Measurements from ENCODE around the gene POLR3B.
"Not testable (repeated sequence)": the region's sequence is repeated elsewhere in the genome, so short reads cannot be mapped to it uniquely, and the experiment has no call there.

Gene POLR3B

GRCh38 chr12:106436164-106436563 is 78.6 kb downstream of the POLR3B start:
- H3K27ac Mint-ChIP-seq = no peak overlapping the region
- H3K36me3 Mint-ChIP-seq (ENCODE audit: low read depth) = peaks cover 63% of the 10 kb centered on the region
- no peaks in the 10 kb centered on the region for H3K4me1 Mint-ChIP-seq (ENCODE audit: low read depth)
- no peaks in the 10 kb centered on the region for H3K27me3 Mint-ChIP-seq
- no peak overlapping the region for H3K4me3 Mint-ChIP-seq
- intact Hi-C loops (cut with micrococcal nuclease) = no loop called here
- no peaks in the 10 kb centered on the region for H3K9me3 Mint-ChIP-seq

GRCh38 chr12:106442575-106442974 is 85.0 kb downstream of the POLR3B start:
- Mint-ChIP-seq H3K27ac (no peak overlapping the region), H3K9me3 (no peaks in the 10 kb centered on the region), H3K36me3 (ENCODE audit: low read depth) (peaks cover 38% of the 10 kb centered on the region)

GRCh38 chr12:106445053-106445452 is 87.5 kb downstream of the POLR3B start:
- Mint-ChIP-seq H3K4me1 (ENCODE audit: low read depth) (no peaks in the 10 kb centered on the region), H3K27ac (no peak overlapping the region), H3K27me3 (no peaks in the 10 kb centered on the region), H3K36me3 (ENCODE audit: low read depth) (peaks cover 29% of the 10 kb centered on the region), H3K4me3 (no peak overlapping the region), H3K9me3 (no peaks in the 10 kb centered on the region)
- intact Hi-C loops (cut with micrococcal nuclease) = no loop called here

More at GRCh38 chr12:106442575-106442974, 85.0 kb downstream of the POLR3B start:
- H3K27me3 Mint-ChIP-seq = no peaks in the 10 kb centered on the region
- H3K4me3 Mint-ChIP-seq = no peak overlapping the region
- intact Hi-C loops (cut with micrococcal nuclease) = no loop called here
- H3K4me1 Mint-ChIP-seq (ENCODE audit: low read depth) = no peaks in the 10 kb centered on the region

GRCh38 chr12:106445959-106446358 is 88.4 kb downstream of the POLR3B start:
- no peaks in the 10 kb centered on the region for H3K27me3 Mint-ChIP-seq
- no peak overlapping the region for H3K27ac Mint-ChIP-seq
- no peaks in the 10 kb centered on the region for H3K4me1 Mint-ChIP-seq (ENCODE audit: low read depth)
- peaks cover 20% of the 10 kb centered on the region for H3K36me3 Mint-ChIP-seq (ENCODE audit: low read depth)
- no peaks in the 10 kb centered on the region for H3K9me3 Mint-ChIP-seq
- no peak overlapping the region for H3K4me3 Mint-ChIP-seq
- intact Hi-C loops (cut with micrococcal nuclease) = no loop called here

GRCh38 chr12:106446419-106447092 is 89.0 kb downstream of the POLR3B start:
- intact Hi-C loops (cut with micrococcal nuclease) = no loop called here
- Mint-ChIP-seq H3K36me3 (ENCODE audit: low read depth) (peaks cover 20% of the 10 kb centered on the region), H3K4me1 (ENCODE audit: low read depth) (no peaks in the 10 kb centered on the region), H3K27me3 (no peaks in the 10 kb centered on the region), H3K27ac (no peak overlapping the region), H3K9me3 (no peaks in the 10 kb centered on the region), H3K4me3 (no peak overlapping the region)

- Mint-ChIP-seq H3K9me3 (no peaks in the 10 kb centered on the region), H3K27ac (no peak overlapping the region), H3K4me3 (no peak overlapping the region), H3K27me3 (no peaks in the 10 kb centered on the region), H3K4me1 (ENCODE audit: low read depth) (peaks cover 6% of the 10 kb centered on the region), H3K36me3 (ENCODE audit: low read depth) (peaks cover 25% of the 10 kb centered on the region)
- intact Hi-C loops (cut with micrococcal nuclease) = no loop called here
Measured at GRCh38 chr12:106452309-106452708, 94.8 kb downstream of the POLR3B start.

GRCh38 chr12:106455111-106455510 is 97.6 kb downstream of the POLR3B start:
- Mint-ChIP-seq H3K36me3 (ENCODE audit: low read depth) (peaks cover 42% of the 10 kb centered on the region), H3K4me3 (no peak overlapping the region), H3K27me3 (no peaks in the 10 kb centered on the region), H3K9me3 (no peaks in the 10 kb centered on the region), H3K4me1 (ENCODE audit: low read depth) (peaks cover 6% of the 10 kb centered on the region), H3K27ac (no peak overlapping the region)
- intact Hi-C loops (cut with micrococcal nuclease) = no loop called here

GRCh38 chr12:106459124-106459523 is 101.6 kb downstream of the POLR3B start:
- Mint-ChIP-seq H3K4me3 (no peak overlapping the region), H3K27me3 (no peaks in the 10 kb centered on the region), H3K36me3 (ENCODE audit: low read depth) (peaks cover 64% of the 10 kb centered on the region), H3K9me3 (no peaks in the 10 kb centered on the region), H3K27ac (no peak overlapping the region), H3K4me1 (ENCODE audit: low read depth) (peaks cover 6% of the 10 kb centered on the region)
- intact Hi-C loops (cut with micrococcal nuclease) = no loop called here

GRCh38 chr12:106459534-106459933 is 102.0 kb downstream of the POLR3B start:
- Mint-ChIP-seq H3K9me3 (no peaks in the 10 kb centered on the region), H3K4me3 (no peak overlapping the region)

GRCh38 chr12:106461730-106462129 is 104.2 kb downstream of the POLR3B start:
- no peak overlapping the region for H3K27ac Mint-ChIP-seq

More at GRCh38 chr12:106459534-106459933, 102.0 kb downstream of the POLR3B start:
- H3K36me3 Mint-ChIP-seq (ENCODE audit: low read depth) = peaks cover 64% of the 10 kb centered on the region
- H3K4me1 Mint-ChIP-seq (ENCODE audit: low read depth) = peaks cover 6% of the 10 kb centered on the region
- intact Hi-C loops (cut with micrococcal nuclease) = no loop called here
- no peaks in the 10 kb centered on the region for H3K27me3 Mint-ChIP-seq
- H3K27ac Mint-ChIP-seq = no peak overlapping the region

GRCh38 chr12:106465605-106466004 is 108.1 kb downstream of the POLR3B start:
- H3K9me3 Mint-ChIP-seq; H3K4me1 Mint-ChIP-seq (ENCODE audit: low read depth): not testable (repeated sequence)

More at GRCh38 chr12:106461730-106462129, 104.2 kb downstream of the POLR3B start:
- H3K27me3 Mint-ChIP-seq = no peaks in the 10 kb centered on the region
- no peaks in the 10 kb centered on the region for H3K4me1 Mint-ChIP-seq (ENCODE audit: low read depth)
- H3K36me3 Mint-ChIP-seq (ENCODE audit: low read depth) = peaks cover 54% of the 10 kb centered on the region
- no peak overlapping the region for H3K4me3 Mint-ChIP-seq
- intact Hi-C loops (cut with micrococcal nuclease) = no loop called here
- H3K9me3 Mint-ChIP-seq = no peaks in the 10 kb centered on the region

GRCh38 chr12:106475662-106476061 is 118.1 kb downstream of the POLR3B start:
- H3K4me3 Mint-ChIP-seq; H3K4me1 Mint-ChIP-seq (ENCODE audit: low read depth); intact Hi-C loops (cut with micrococcal nuclease); H3K27me3 Mint-ChIP-seq; H3K27ac Mint-ChIP-seq; H3K9me3 Mint-ChIP-seq: not testable (repeated sequence)
- H3K36me3 Mint-ChIP-seq (ENCODE audit: low read depth) = peaks cover 28% of the 10 kb centered on the region

More at GRCh38 chr12:106465605-106466004, 108.1 kb downstream of the POLR3B start:
- H3K36me3 Mint-ChIP-seq (ENCODE audit: low read depth) = peaks cover 59% of the 10 kb centered on the region
- H3K27ac Mint-ChIP-seq; intact Hi-C loops (cut with micrococcal nuclease); H3K27me3 Mint-ChIP-seq; H3K4me3 Mint-ChIP-seq: not testable (repeated sequence)

- H3K27ac Mint-ChIP-seq; H3K9me3 Mint-ChIP-seq; H3K27me3 Mint-ChIP-seq; H3K4me1 Mint-ChIP-seq (ENCODE audit: low read depth); intact Hi-C loops (cut with micrococcal nuclease); H3K4me3 Mint-ChIP-seq: not testable (repeated sequence)
- H3K36me3 Mint-ChIP-seq (ENCODE audit: low read depth) = peaks cover 32% of the 10 kb centered on the region
Measured at GRCh38 chr12:106477627-106478026, 120.1 kb downstream of the POLR3B start.

GRCh38 chr12:106480251-106480650 is 122.7 kb downstream of the POLR3B start:
- intact Hi-C loops (cut with micrococcal nuclease) = no loop called here
- no peaks in the 10 kb centered on the region for H3K9me3 Mint-ChIP-seq
- no peak overlapping the region for H3K27ac Mint-ChIP-seq
- no peaks in the 10 kb centered on the region for H3K27me3 Mint-ChIP-seq
- no peak overlapping the region for H3K4me3 Mint-ChIP-seq
- H3K4me1 Mint-ChIP-seq (ENCODE audit: low read depth) = no peaks in the 10 kb centered on the region
- H3K36me3 Mint-ChIP-seq (ENCODE audit: low read depth) = peaks cover 44% of the 10 kb centered on the region

- Mint-ChIP-seq H3K36me3 (ENCODE audit: low read depth) (peaks cover 44% of the 10 kb centered on the region), H3K27ac (no peak overlapping the region), H3K4me1 (ENCODE audit: low read depth) (no peaks in the 10 kb centered on the region), H3K4me3 (no peak overlapping the region), H3K9me3 (no peaks in the 10 kb centered on the region), H3K27me3 (no peaks in the 10 kb centered on the region)
- intact Hi-C loops (cut with micrococcal nuclease) = no loop called here
Measured at GRCh38 chr12:106481246-106481645, 123.7 kb downstream of the POLR3B start.
